ENCODE measurements around the gene TIA1. TPM values are rescaled to one million over a fixed set of nuclear protein-coding genes. Genes with fewer than 3 reads are reported as not detected.

The TIA1 gene
- total RNA-seq, 4 donors from 2014 or later = 132 to 229 (median 175) TPM

GRCh38 chr2:70204452-70204851, 44.0 kb downstream of the TIA1 start:
- H3K27me3 ChIP-seq = no peaks in the 10 kb centered on the region

DNA sequence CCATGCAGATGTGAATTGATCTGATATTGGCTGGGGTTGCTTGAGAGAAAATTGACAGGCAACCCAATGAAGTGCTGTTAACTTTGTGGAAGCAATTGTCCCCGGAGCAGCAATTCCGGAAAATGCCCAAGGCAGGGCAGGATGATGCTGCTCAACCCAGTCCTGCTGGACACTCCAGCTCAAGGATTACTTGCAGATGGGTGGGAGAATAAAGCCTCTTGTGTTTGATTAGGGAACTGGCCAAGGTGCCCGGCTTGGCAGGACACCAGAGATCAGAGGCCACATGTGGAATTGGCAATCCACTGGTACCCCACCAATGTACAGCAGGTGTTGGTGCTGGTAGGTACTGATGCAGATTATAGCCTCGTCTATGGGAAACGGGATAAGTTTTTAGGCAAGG, 45.3 kb downstream of the TIA1 start:
- no peak for DNase-seq
- Histone ChIP-seq H3K4me1 (no peaks in the 10 kb centered on the region), H3K27ac (no peak overlapping the region), H3K9me3 (no peaks in the 10 kb centered on the region), H3K36me3 (no peaks in the 10 kb centered on the region), H3K4me3 (no peak overlapping the region), H3K27me3 (no peaks in the 10 kb centered on the region)
- TF ChIP-seq POLR2A (IDR thresholded peaks at IDR 0.05) = no peak
- TF ChIP-seq, protein P1, sequence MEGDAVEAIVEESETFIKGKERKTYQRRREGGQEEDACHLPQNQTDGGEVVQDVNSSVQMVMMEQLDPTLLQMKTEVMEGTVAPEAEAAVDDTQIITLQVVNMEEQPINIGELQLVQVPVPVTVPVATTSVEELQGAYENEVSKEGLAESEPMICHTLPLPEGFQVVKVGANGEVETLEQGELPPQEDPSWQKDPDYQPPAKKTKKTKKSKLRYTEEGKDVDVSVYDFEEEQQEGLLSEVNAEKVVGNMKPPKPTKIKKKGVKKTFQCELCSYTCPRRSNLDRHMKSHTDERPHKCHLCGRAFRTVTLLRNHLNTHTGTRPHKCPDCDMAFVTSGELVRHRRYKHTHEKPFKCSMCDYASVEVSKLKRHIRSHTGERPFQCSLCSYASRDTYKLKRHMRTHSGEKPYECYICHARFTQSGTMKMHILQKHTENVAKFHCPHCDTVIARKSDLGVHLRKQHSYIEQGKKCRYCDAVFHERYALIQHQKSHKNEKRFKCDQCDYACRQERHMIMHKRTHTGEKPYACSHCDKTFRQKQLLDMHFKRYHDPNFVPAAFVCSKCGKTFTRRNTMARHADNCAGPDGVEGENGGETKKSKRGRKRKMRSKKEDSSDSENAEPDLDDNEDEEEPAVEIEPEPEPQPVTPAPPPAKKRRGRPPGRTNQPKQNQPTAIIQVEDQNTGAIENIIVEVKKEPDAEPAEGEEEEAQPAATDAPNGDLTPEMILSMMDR (IDR thresholded peaks at IDR 0.05) = no peak

More at GRCh38 chr2:70204452-70204851, 44.0 kb downstream of the TIA1 start:
- Histone ChIP-seq H3K36me3 (no peaks in the 10 kb centered on the region), H3K27ac (no peak overlapping the region), H3K9me3 (no peaks in the 10 kb centered on the region), H3K4me3 (no peak overlapping the region), H3K4me1 (no peaks in the 10 kb centered on the region)
- DNase-seq = no peak
- no peak for TF ChIP-seq POLR2A (IDR thresholded peaks at IDR 0.05)
- TF ChIP-seq, protein P1 (IDR thresholded peaks at IDR 0.05) = no peak

- Histone ChIP-seq H3K4me1 (no peaks in the 10 kb centered on the region), H3K4me3 (no peak overlapping the region), H3K27me3 (no peaks in the 10 kb centered on the region), H3K27ac (no peak overlapping the region), H3K9me3 (no peaks in the 10 kb centered on the region), H3K36me3 (no peaks in the 10 kb centered on the region)
- no peak for TF ChIP-seq POLR2A (IDR thresholded peaks at IDR 0.05)
- TF ChIP-seq, protein P1 (IDR thresholded peaks at IDR 0.05) = no peak
- DNase-seq = no peak
These were observed 46.1 kb downstream of the TIA1 start for GRCh38 chr2:70202236-70202806.

DNA sequence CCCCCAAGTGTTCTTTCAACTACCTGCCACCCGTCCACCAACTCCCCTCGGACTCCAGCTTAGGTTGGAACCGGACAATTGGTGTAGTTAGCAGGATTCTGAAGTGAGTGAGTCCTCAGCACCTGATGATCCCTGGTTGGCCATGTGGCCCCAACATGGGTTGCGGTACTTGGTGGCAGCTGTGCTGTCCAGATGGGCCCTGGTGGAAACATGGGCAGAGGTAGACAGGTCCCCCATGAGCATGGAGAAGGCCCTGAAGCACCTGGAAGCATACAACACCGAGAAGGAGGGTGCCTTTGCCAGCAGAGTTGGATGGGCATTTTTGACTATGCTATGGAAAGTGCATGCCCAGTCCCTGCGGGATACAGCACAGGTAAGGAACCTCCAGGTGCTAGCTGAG, 46.6 kb downstream of the TIA1 start:
- no peaks in the 10 kb centered on the region for H3K9me3 ChIP-seq
- no peak for DNase-seq
- H3K27ac ChIP-seq = no peak overlapping the region
- no peaks in the 10 kb centered on the region for H3K4me1 ChIP-seq
- H3K4me3 ChIP-seq = no peak overlapping the region
- no peak for TF ChIP-seq POLR2A (IDR thresholded peaks at IDR 0.05)
- TF ChIP-seq, protein P1 (IDR thresholded peaks at IDR 0.05) = no peak
- H3K36me3 ChIP-seq = no peaks in the 10 kb centered on the region
- H3K27me3 ChIP-seq = no peaks in the 10 kb centered on the region

- H3K9me3 ChIP-seq = no peaks in the 10 kb centered on the region
- no peak overlapping the region for H3K27ac ChIP-seq
- no peaks in the 10 kb centered on the region for H3K4me1 ChIP-seq
- no peak overlapping the region for H3K4me3 ChIP-seq
- no peak for TF ChIP-seq POLR2A (IDR thresholded peaks at IDR 0.05)
- TF ChIP-seq, protein P1 (IDR thresholded peaks at IDR 0.05) = no peak
- H3K36me3 ChIP-seq = no peaks in the 10 kb centered on the region
- no peak for DNase-seq
- no peaks in the 10 kb centered on the region for H3K27me3 ChIP-seq
These were observed 47.1 kb downstream of the TIA1 start for GRCh38 chr2:70201225-70201768.
